GM23338 (cell line): Measurements from ENCODE around the gene HSH2D. TPM values are rescaled to one million over a fixed set of nuclear protein-coding genes. Genes with fewer than 3 reads are reported as not detected.
"Not testable (repeated sequence)": the region's sequence is repeated elsewhere in the genome, so short reads cannot be mapped to it uniquely, and the experiment has no call there.

Experiments used
- ATAC-seq: fragments of 200-7000 bp; cut with Tn5 transposase; 3 replicates; pipeline ENCODE4 v1.9.1; 2020
- DNase-seq: peaks from one replicate; pipeline ENCODE4 v3.0.0-alpha.2; 2015; ENCODE audit warnings: low spot score
- H2AFZ ChIP-seq: fragments of 200-600 bp; sonication (generic); 2 replicates; pipeline ENCODE4 v1.8.0; 2016; ENCODE audit warnings: antibody characterized with exemption, mild to moderate bottlenecking, moderate library complexity
- H3F3A ChIP-seq: fragments of 200-600 bp; sonication (generic); replicated peaks from 2 replicates; pipeline ENCODE4 v1.8.0; 2017; ENCODE audit warnings: antibody characterized with exemption, mixed run types, low read depth
- H3K27ac ChIP-seq: fragments of 200-600 bp; sonication (generic); 2 replicates; pipeline ENCODE4 v1.6.1; 2016; ENCODE audit warnings: low read depth
- H3K27me3 ChIP-seq: fragments of 200-600 bp; sonication (generic); 2 replicates; pipeline ENCODE4 v1.8.0; 2016; ENCODE audit warnings: mild to moderate bottlenecking, mixed run types, moderate library complexity; ENCODE audit not compliant: insufficient read depth
- H3K36me3 ChIP-seq: fragments of 200-600 bp; sonication (generic); 2 replicates; pipeline ENCODE4 v1.8.0; 2016; ENCODE audit warnings: mild to moderate bottlenecking; ENCODE audit not compliant: insufficient read depth
- H3K4me1 ChIP-seq: fragments of 200-600 bp; sonication (generic); 2 replicates; pipeline ENCODE4 v1.8.0; 2016; ENCODE audit warnings: mild to moderate bottlenecking, moderate library complexity; ENCODE audit not compliant: insufficient read depth
- H3K4me2 ChIP-seq: fragments of 200-600 bp; sonication (generic); 2 replicates; pipeline ENCODE4 v1.7.1; 2017; ENCODE audit warnings: mixed run types
- H3K4me3 ChIP-seq: fragments of 200-600 bp; sonication (generic); 2 replicates; pipeline ENCODE4 v1.6.1; 2016; ENCODE audit warnings: mixed run types
- H3K79me2 ChIP-seq: fragments of 200-600 bp; sonication (generic); replicated peaks from 2 replicates; pipeline ENCODE4 v1.8.0; 2017; ENCODE audit warnings: mild to moderate bottlenecking; ENCODE audit not compliant: insufficient read depth
- H3K9me2 ChIP-seq: fragments of 200-600 bp; sonication (generic); 2 replicates; pipeline ENCODE4 v1.8.0; 2017; ENCODE audit not compliant: insufficient read depth
- H4K20me1 ChIP-seq: fragments of 200-600 bp; sonication (generic); replicated peaks from 2 replicates; pipeline ENCODE4 v1.8.0; 2017; ENCODE audit warnings: mild to moderate bottlenecking; ENCODE audit not compliant: insufficient read depth
- H3K27ac Mint-ChIP-seq: 2 replicates; pipeline ENCODE4 v1.8.0; 2020; ENCODE audit warnings: inconsistent platforms, mild to moderate bottlenecking, moderate library complexity, mixed read lengths
- H3K27me3 Mint-ChIP-seq: 3 replicates; pipeline ENCODE4 v1.8.0; 2022; ENCODE audit warnings: low read depth, mild to moderate bottlenecking, moderate library complexity, mixed read lengths, inconsistent platforms; ENCODE audit not compliant: insufficient read depth, poor library complexity
- H3K36me3 Mint-ChIP-seq: 3 replicates; pipeline ENCODE4 v1.8.0; 2021; ENCODE audit warnings: low read depth, mild to moderate bottlenecking, inconsistent platforms, moderate library complexity, mixed read lengths
- H3K4me1 Mint-ChIP-seq: 3 replicates; pipeline ENCODE4 v1.8.0; 2020; ENCODE audit warnings: mild to moderate bottlenecking, inconsistent platforms, mixed read lengths
- H3K4me3 Mint-ChIP-seq: 3 replicates; pipeline ENCODE4 v1.8.0; 2021; ENCODE audit warnings: moderate library complexity, mild to moderate bottlenecking, inconsistent platforms, mixed read lengths
- H3K9me3 Mint-ChIP-seq: 3 replicates; pipeline ENCODE4 v1.8.0; 2020; ENCODE audit warnings: moderate library complexity, mild to moderate bottlenecking, inconsistent platforms, mixed read lengths
- EZH2 ChIP-seq: fragments of 200-600 bp; sonication (generic); IDR thresholded peaks from one replicate; pipeline ENCODE4 v1.8.0; 2017; ENCODE audit warnings: antibody characterized with exemption, mild to moderate bottlenecking, low read depth; ENCODE audit not compliant: unreplicated experiment
- EZH2phosphoT487 ChIP-seq: fragments of 200-600 bp; sonication (generic); IDR thresholded peaks from one replicate; pipeline ENCODE4 v1.8.1; 2018; ENCODE audit warnings: antibody characterized with exemption; ENCODE audit not compliant: unreplicated experiment
- JUNB ChIP-seq: IDR thresholded peaks from one replicate; pipeline ENCODE4 v1.6.1; 2016; ENCODE audit warnings: antibody characterized with exemption; ENCODE audit not compliant: unreplicated experiment
- NANOG ChIP-seq: IDR thresholded peaks from 2 replicates; pipeline ENCODE4 v1.6.1; 2016; ENCODE audit warnings: antibody characterized with exemption, borderline replicate concordance
- POLR2AphosphoS5 ChIP-seq: IDR thresholded peaks from 2 replicates; pipeline ENCODE4 v1.6.1; 2016; ENCODE audit warnings: antibody characterized with exemption, low read depth
- STAT1 ChIP-seq: IDR thresholded peaks from one replicate; pipeline ENCODE4 v1.6.1; 2016; ENCODE audit warnings: antibody characterized with exemption; ENCODE audit not compliant: unreplicated experiment
- ZNF114 ChIP-seq: fragments of 250-450 bp; sonication (Bioruptor Pico); IDR thresholded peaks from 2 replicates; pipeline ENCODE4 v1.5.0; 2020; ENCODE audit warnings: mild to moderate bottlenecking, moderate library complexity
- polyA plus RNA-seq: library from polyadenylated mRNA; unstranded; fragments of >200 nt; fragmentation: Nextera tagmentation; extraction: Ambion mirVana; gene quantifications from 2 replicates; pipeline ENCODE4 v1.2.1, GENCODE V29; 2016
- total RNA-seq: library from RNA; depleted of rRNA; stranded (reverse); fragments of >200 nt; shearing (Covaris generic); gene quantifications from 2 replicates; pipeline ENCODE4 v1.2.3, GENCODE V29; 2014
- TF ChIP-seq, protein P1 (sequence below), 2 experiments: fragments of 200-600 bp in 1 of 2; sonication (generic) in 1 of 2; conservative IDR thresholded peaks; 2 replicates each; pipeline versions ENCODE4 v1.5.1 to v1.6.1; 2016 to 2017; ENCODE audit warnings: antibody characterized with exemption in 2 of 2, low read depth in 2 of 2, mild to moderate bottlenecking in 2 of 2, moderate library complexity in 1 of 2
- TF ChIP-seq, protein P2 (sequence below): IDR thresholded peaks from 2 replicates; pipeline ENCODE4 v1.6.1; 2016; ENCODE audit warnings: antibody characterized with exemption
- TF ChIP-seq, protein P3 (sequence below): fragments of 250-450 bp; sonication (Bioruptor Pico); IDR thresholded peaks from 2 replicates; pipeline ENCODE4 v1.5.0; 2020; ENCODE audit warnings: mild to moderate bottlenecking, moderate library complexity

Gene HSH2D
- total and polyA plus RNA-seq, 2 experiments from 2014 or later, result 0.81 to 1.4 TPM

DNA sequence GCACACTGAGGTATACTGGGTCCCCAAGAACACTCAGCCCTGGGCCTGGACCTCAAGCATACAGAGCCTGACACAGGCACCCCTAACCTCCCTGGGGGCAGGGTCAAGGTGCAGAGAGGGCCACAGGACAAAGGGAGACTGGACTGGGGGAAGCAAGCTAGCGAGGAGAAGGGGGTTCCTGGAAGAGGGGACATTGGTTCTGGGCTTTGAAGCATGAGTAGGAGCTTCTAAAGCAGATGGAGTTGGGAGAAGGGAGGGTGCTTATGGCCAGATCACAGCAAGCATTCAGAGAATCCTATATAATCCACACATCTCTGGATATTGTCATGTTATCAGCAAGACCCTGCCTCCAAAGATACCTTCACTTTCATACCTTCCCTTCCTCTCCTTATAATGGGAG, 26.6 kb downstream of the HSH2D start (continued):
- TF ChIP-seq, protein P1, sequence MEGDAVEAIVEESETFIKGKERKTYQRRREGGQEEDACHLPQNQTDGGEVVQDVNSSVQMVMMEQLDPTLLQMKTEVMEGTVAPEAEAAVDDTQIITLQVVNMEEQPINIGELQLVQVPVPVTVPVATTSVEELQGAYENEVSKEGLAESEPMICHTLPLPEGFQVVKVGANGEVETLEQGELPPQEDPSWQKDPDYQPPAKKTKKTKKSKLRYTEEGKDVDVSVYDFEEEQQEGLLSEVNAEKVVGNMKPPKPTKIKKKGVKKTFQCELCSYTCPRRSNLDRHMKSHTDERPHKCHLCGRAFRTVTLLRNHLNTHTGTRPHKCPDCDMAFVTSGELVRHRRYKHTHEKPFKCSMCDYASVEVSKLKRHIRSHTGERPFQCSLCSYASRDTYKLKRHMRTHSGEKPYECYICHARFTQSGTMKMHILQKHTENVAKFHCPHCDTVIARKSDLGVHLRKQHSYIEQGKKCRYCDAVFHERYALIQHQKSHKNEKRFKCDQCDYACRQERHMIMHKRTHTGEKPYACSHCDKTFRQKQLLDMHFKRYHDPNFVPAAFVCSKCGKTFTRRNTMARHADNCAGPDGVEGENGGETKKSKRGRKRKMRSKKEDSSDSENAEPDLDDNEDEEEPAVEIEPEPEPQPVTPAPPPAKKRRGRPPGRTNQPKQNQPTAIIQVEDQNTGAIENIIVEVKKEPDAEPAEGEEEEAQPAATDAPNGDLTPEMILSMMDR (conservative IDR thresholded peaks at IDR 0.05; ENCODE audit: low read depth in 2 of 2), result no peak
- no peak for TF ChIP-seq EZH2phosphoT487
- TF ChIP-seq, protein P2, sequence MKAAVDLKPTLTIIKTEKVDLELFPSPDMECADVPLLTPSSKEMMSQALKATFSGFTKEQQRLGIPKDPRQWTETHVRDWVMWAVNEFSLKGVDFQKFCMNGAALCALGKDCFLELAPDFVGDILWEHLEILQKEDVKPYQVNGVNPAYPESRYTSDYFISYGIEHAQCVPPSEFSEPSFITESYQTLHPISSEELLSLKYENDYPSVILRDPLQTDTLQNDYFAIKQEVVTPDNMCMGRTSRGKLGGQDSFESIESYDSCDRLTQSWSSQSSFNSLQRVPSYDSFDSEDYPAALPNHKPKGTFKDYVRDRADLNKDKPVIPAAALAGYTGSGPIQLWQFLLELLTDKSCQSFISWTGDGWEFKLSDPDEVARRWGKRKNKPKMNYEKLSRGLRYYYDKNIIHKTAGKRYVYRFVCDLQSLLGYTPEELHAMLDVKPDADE, result no peak

DNA sequence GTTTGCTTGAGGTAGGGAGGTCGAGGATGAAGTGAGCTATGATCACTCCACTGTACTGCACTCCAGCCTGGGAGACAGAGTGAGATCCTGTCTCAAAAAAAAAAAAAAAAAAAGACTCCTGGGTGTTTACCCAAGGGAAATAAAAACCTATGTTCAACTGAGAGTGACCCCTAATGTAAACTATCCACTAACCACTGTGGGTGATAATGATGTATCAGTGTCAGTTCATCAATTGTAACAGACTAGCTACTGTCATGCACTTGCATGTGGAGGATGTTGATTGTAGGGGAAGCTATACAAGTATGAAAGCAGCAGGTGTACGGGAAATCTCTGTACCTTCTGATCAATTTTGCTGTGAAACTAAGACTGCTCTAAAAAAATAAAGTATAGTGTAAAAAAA, 32.5 kb downstream of the HSH2D start:
- DNase-seq (no peak), ATAC-seq (no peak)
- H3K27me3 Mint-ChIP-seq, result peaks cover 4% of the 10 kb centered on the region
- no peaks in the 10 kb centered on the region for H3K4me1 Mint-ChIP-seq
- Histone ChIP-seq H3F3A (no peaks in the 10 kb centered on the region), H3K4me1 (no peaks in the 10 kb centered on the region), H3K4me2 (no peak overlapping the region), H3K79me2 (no peaks in the 10 kb centered on the region), H3K9me2 (no peaks in the 10 kb centered on the region), H4K20me1 (no peaks in the 10 kb centered on the region), H2AFZ (no peak overlapping the region), H3K4me3 (no peak overlapping the region), H3K36me3 (no peaks in the 10 kb centered on the region), H3K27ac (no peak overlapping the region), H3K27me3 (no peaks in the 10 kb centered on the region)
- no peak overlapping the region for H3K4me3 Mint-ChIP-seq
- no peak overlapping the region for H3K27ac Mint-ChIP-seq
- no peaks in the 10 kb centered on the region for H3K36me3 Mint-ChIP-seq
- peaks cover 61% of the 10 kb centered on the region for H3K9me3 Mint-ChIP-seq
- TF ChIP-seq NANOG (no peak), POLR2AphosphoS5 (no peak), JUNB (no peak), ZNF114 (CRISPR knock-in tag) (no peak), STAT1 (no peak), EZH2 (no peak)
- TF ChIP-seq, protein P3, sequence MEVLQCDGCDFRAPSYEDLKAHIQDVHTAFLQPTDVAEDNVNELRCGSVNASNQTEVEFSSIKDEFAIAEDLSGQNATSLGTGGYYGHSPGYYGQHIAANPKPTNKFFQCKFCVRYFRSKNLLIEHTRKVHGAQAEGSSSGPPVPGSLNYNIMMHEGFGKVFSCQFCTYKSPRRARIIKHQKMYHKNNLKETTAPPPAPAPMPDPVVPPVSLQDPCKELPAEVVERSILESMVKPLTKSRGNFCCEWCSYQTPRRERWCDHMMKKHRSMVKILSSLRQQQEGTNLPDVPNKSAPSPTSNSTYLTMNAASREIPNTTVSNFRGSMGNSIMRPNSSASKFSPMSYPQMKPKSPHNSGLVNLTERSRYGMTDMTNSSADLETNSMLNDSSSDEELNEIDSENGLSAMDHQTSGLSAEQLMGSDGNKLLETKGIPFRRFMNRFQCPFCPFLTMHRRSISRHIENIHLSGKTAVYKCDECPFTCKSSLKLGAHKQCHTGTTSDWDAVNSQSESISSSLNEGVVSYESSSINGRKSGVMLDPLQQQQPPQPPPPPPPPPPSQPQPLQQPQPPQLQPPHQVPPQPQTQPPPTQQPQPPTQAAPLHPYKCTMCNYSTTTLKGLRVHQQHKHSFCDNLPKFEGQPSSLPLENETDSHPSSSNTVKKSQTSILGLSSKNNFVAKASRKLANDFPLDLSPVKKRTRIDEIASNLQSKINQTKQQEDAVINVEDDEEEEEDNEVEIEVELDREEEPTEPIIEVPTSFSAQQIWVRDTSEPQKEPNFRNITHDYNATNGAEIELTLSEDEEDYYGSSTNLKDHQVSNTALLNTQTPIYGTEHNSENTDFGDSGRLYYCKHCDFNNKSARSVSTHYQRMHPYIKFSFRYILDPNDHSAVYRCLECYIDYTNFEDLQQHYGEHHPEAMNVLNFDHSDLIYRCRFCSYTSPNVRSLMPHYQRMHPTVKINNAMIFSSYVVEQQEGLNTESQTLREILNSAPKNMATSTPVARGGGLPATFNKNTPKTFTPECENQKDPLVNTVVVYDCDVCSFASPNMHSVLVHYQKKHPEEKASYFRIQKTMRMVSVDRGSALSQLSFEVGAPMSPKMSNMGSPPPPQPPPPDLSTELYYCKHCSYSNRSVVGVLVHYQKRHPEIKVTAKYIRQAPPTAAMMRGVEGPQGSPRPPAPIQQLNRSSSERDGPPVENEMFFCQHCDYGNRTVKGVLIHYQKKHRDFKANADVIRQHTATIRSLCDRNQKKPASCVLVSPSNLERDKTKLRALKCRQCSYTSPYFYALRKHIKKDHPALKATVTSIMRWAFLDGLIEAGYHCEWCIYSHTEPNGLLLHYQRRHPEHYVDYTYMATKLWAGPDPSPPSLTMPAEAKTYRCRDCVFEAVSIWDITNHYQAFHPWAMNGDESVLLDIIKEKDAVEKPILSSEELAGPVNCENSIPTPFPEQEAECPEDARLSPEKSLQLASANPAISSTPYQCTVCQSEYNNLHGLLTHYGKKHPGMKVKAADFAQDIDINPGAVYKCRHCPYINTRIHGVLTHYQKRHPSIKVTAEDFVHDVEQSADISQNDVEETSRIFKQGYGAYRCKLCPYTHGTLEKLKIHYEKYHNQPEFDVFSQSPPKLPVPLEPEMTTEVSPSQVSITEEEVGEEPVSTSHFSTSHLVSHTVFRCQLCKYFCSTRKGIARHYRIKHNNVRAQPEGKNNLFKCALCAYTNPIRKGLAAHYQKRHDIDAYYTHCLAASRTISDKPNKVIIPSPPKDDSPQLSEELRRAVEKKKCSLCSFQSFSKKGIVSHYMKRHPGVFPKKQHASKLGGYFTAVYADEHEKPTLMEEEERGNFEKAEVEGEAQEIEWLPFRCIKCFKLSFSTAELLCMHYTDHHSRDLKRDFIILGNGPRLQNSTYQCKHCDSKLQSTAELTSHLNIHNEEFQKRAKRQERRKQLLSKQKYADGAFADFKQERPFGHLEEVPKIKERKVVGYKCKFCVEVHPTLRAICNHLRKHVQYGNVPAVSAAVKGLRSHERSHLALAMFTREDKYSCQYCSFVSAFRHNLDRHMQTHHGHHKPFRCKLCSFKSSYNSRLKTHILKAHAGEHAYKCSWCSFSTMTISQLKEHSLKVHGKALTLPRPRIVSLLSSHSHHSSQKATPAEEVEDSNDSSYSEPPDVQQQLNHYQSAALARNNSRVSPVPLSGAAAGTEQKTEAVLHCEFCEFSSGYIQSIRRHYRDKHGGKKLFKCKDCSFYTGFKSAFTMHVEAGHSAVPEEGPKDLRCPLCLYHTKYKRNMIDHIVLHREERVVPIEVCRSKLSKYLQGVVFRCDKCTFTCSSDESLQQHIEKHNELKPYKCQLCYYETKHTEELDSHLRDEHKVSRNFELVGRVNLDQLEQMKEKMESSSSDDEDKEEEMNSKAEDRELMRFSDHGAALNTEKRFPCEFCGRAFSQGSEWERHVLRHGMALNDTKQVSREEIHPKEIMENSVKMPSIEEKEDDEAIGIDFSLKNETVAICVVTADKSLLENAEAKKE (CRISPR knock-in tag), result no peak

DNA sequence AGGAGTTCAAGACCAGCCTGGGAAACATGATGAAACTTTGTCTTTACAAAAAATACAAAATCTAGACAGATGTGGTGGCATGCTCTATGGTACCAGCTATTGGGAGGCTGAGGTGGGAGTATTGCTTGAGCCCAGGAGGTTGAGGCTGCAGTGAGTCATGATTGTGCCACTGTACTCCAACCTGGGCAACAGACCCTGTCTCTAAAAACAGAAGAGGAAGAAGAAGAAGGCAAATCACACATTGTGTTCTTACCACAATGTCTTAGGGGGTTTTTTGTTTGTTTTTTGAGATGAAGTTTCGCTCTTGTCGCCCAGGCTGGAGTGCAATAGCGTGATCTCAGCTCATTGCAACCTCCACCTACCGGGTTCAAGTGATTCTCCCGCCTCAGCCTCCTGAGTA, 35.4 kb downstream of the HSH2D start:
- not testable (repeated sequence) for H3K79me2 ChIP-seq, H3K4me3 Mint-ChIP-seq, H3K27ac ChIP-seq, H2AFZ ChIP-seq, H3K27me3 ChIP-seq, H3K9me2 ChIP-seq, ATAC-seq, H3K4me1 Mint-ChIP-seq, DNase-seq, H3F3A ChIP-seq, H3K4me1 ChIP-seq, H3K36me3 Mint-ChIP-seq, H3K27ac Mint-ChIP-seq, H3K4me3 ChIP-seq, H3K27me3 Mint-ChIP-seq, H3K4me2 ChIP-seq, H3K36me3 ChIP-seq, H4K20me1 ChIP-seq
- H3K9me3 Mint-ChIP-seq, result peaks cover 32% of the 10 kb centered on the region
